Tibial artery (tissue), 4 donors: ENCODE results near the gene FNDC3B.

Experiments
- DNase-seq, 2 donors: peaks; one replicate each; pipeline ENCODE4 v3.0.0-alpha.2; 2019
- H3K27ac ChIP-seq, 2 donors: fragments of 200-600 bp; sonication (generic) in 1 of 2; 1 replicate in 1 of 2; 2 replicates in 1 of 2; pipeline ENCODE4 v1.5.1; 2018 to 2019; ENCODE audit warnings: mild to moderate bottlenecking in 1 of 2
- H3K27me3 ChIP-seq, 2 donors: fragments of 200-600 bp; sonication (generic) in 1 of 2; one replicate each; pipeline versions ENCODE4 v1.5.1 to v1.6.0; 2016 to 2019
- H3K36me3 ChIP-seq, 3 donors: fragments of 200-600 bp; sonication (generic) in 2 of 3; one replicate each; pipeline ENCODE4 v1.5.1; 2016 to 2019; ENCODE audit warnings: mild to moderate bottlenecking in 2 of 3
- H3K4me1 ChIP-seq, 4 donors: fragments of 200-600 bp; sonication (generic) in 2 of 4; 1 replicate in 3 of 4; 2 replicates in 1 of 4; pipeline ENCODE4 v1.5.1; 2016 to 2019
- H3K4me3 ChIP-seq, 2 donors: fragments of 200-600 bp; sonication (generic) in 1 of 2; 1 replicate in 1 of 2; 2 replicates in 1 of 2; pipeline ENCODE4 v1.5.1; 2018 to 2019; ENCODE audit warnings: mild to moderate bottlenecking in 2 of 2
- H3K9me3 ChIP-seq, 3 donors: fragments of 200-600 bp; sonication (generic) in 1 of 3; one replicate each; pipeline ENCODE4 v1.5.1; 2016 to 2019
- CTCF ChIP-seq, 2 experiments: fragments of 200-600 bp in 1 of 2; fragments of 450-650 bp in 1 of 2; IDR thresholded peaks; one replicate each; pipeline ENCODE4 v1.5.1; 2017 to 2019; ENCODE audit warnings: antibody characterized with exemption in 2 of 2, mild to moderate bottlenecking in 1 of 2, moderate library complexity in 1 of 2
- intact Hi-C: fragments of 100-400 bp; cut with DNase I; formaldehyde crosslinking; loops from one replicate; pipeline ENCODE4 v1.15.0; 2023; ENCODE audit warnings: low total_unique reads

FNDC3B gene

GRCh38 chr3:172438186-172438585, 398.8 kb downstream of the FNDC3B start:
- DNase-seq, result no peak
- TF ChIP-seq CTCF (IDR thresholded peaks at IDR 0.05), result no peak
- Histone ChIP-seq H3K4me1 (no peaks in the 10 kb centered on the region), H3K36me3 (no peaks in the 10 kb centered on the region), H3K27ac (no peak overlapping the region), H3K9me3 (peaks cover 0 to 1% (median 1%) of the 10 kb centered on the region in 3 donors), H3K27me3 (peaks cover 0 to 2% of the 10 kb centered on the region in 2 donors), H3K4me3 (no peak overlapping the region)
- intact Hi-C loops, result no loop called here

- DNase-seq, result no peak
- Histone ChIP-seq H3K36me3 (no peaks in the 10 kb centered on the region), H3K9me3 (no peaks in the 10 kb centered on the region), H3K4me3 (no peak overlapping the region), H3K27me3 (peaks cover 0 to 6% of the 10 kb centered on the region in 2 donors), H3K27ac (no peak overlapping the region), H3K4me1 (no peaks in the 10 kb centered on the region)
- TF ChIP-seq CTCF (IDR thresholded peaks at IDR 0.05), result no peak
- intact Hi-C loops, result no loop called here
Observed at GRCh38 chr3:172441581-172441980, 402.2 kb downstream of the FNDC3B start.

GRCh38 chr3:172442606-172443005, 403.2 kb downstream of the FNDC3B start:
- intact Hi-C loops, result no loop called here

DNA sequence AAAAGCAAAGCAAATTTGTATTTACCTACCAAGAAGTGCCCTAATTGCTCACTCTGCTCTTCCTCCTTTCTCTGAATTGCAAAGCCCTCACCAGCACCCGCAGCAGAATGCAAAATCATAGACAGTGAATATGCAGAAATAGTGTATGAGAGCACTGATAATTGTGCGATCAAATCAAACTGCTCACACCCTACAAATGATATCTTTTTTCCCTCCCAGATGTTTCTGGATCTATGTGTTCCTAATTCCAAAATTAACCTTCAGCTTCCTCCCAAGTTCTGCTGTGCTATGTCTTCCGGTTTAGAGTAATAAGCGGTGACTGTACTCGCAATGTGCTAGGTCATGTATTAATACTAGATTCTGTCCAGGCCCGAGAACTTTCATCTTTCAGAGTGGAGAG, 405.4 kb downstream of the FNDC3B start:
- peaks cover 0 to 13% (median 4%) of the 10 kb centered on the region in 4 donors for H3K4me1 ChIP-seq
- no peak for TF ChIP-seq CTCF (IDR thresholded peaks at IDR 0.05)
- H3K27me3 ChIP-seq, result peaks cover 0 to 36% of the 10 kb centered on the region in 2 donors
- intact Hi-C loops, result no loop called here
- H3K27ac ChIP-seq, result no peak overlapping the region
- H3K9me3 ChIP-seq, result no peaks in the 10 kb centered on the region
- H3K36me3 ChIP-seq, result no peaks in the 10 kb centered on the region
- no peak overlapping the region for H3K4me3 ChIP-seq
- no peak for DNase-seq

More at GRCh38 chr3:172442606-172443005, 403.2 kb downstream of the FNDC3B start:
- no peak for DNase-seq
- no peaks in the 10 kb centered on the region for H3K36me3 ChIP-seq
- peaks cover 0 to under 1% (median 0%) of the 10 kb centered on the region in 4 donors for H3K4me1 ChIP-seq
- no peak for TF ChIP-seq CTCF (IDR thresholded peaks at IDR 0.05)
- H3K4me3 ChIP-seq, result no peak overlapping the region
- H3K9me3 ChIP-seq, result no peaks in the 10 kb centered on the region
- no peak overlapping the region for H3K27ac ChIP-seq
- peaks cover 0 to 16% of the 10 kb centered on the region in 2 donors for H3K27me3 ChIP-seq

- no peak for DNase-seq
- H3K36me3 ChIP-seq, result no peaks in the 10 kb centered on the region
- H3K27ac ChIP-seq, result no peak overlapping the region
- H3K27me3 ChIP-seq, result peaks cover 0 to 48% of the 10 kb centered on the region in 2 donors
- intact Hi-C loops, result no loop called here
- no peak for TF ChIP-seq CTCF (IDR thresholded peaks at IDR 0.05)
- H3K4me1 ChIP-seq, result peaks cover 0 to 13% (median 4%) of the 10 kb centered on the region in 4 donors
- no peaks in the 10 kb centered on the region for H3K9me3 ChIP-seq
- no peak overlapping the region for H3K4me3 ChIP-seq
Observed at GRCh38 chr3:172446198-172446597, 406.8 kb downstream of the FNDC3B start.
